Urinary bladder (tissue), 4 donors: ENCODE data around the gene RPS17. TPM values are rescaled to one million over a fixed set of nuclear protein-coding genes. Genes with fewer than 3 reads are reported as not detected.
"Not testable (repeated sequence)": the region's sequence is repeated elsewhere in the genome, so short reads cannot be mapped to it uniquely, and the experiment has no call there.

Source experiments
- DNase-seq: peaks from one replicate; pipeline ENCODE4 v3.0.0-alpha.2; 2015; ENCODE audit errors: extremely low spot score
- H3K27ac ChIP-seq: one replicate; pipeline ENCODE4 v1.5.1; 2013; ENCODE audit warnings: low read depth, mild to moderate bottlenecking, moderate library complexity
- H3K36me3 ChIP-seq: one replicate; pipeline ENCODE4 v1.6.1; 2013; ENCODE audit warnings: mild to moderate bottlenecking, moderate library complexity; ENCODE audit not compliant: insufficient read depth
- H3K4me1 ChIP-seq: one replicate; pipeline ENCODE4 v1.6.1; 2013; ENCODE audit warnings: mild to moderate bottlenecking, moderate library complexity; ENCODE audit not compliant: insufficient read depth
- H3K4me3 ChIP-seq: one replicate; pipeline ENCODE4 v1.5.1; 2013; ENCODE audit warnings: low read depth, low read length
- WGBS: extraction: QIAGEN DNeasy Blood & Tissue Kit; methylation state at CpG from one replicate; pipeline ENCODE4 v1.1.7; 2013; 5-methylcytosine and 5-hydroxymethylcytosine counted together
- polyA plus RNA-seq: library from polyadenylated mRNA; stranded (reverse); fragments of 200-250 nt; gene quantifications from one replicate; pipeline ENCODE4 v1.2.3, GENCODE V29; 2013
- total RNA-seq: library from RNA; depleted of rRNA; stranded (reverse); fragments of >200 nt; gene quantifications from one replicate; pipeline ENCODE4 v1.2.3, GENCODE V29; 2014
- donor health status: healthy with polysubstance abuse.
- donor health status: healthy.

Gene RPS17
- total and polyA plus RNA-seq, 2 donors, result 2,311 to 3,193 TPM

DNA sequence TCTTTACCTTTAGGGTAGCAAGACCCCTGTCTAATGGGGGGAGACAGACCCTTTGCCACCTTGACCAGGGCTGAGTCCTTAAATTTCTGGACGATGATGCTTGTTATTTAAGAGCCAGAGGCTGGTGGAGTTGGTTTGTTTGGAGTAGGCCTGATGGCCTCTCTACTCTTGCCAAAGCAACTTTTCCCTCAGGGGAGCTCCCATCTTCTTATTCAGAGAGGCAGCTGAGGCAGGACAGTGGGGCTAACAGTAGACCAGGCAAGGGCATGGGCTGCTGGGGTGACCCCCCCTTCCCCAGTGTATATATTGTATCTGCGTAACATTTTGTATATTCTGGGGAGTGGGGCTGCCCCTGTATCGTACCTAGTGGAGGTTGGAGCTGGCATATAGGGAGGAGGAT is 10.3 kb downstream of the RPS17 start:
- Histone ChIP-seq H3K4me3 (no peak overlapping the region), H3K4me1 (no peaks in the 10 kb centered on the region), H3K36me3 (no peaks in the 10 kb centered on the region), H3K27ac (no peak overlapping the region)
- no peak for DNase-seq
- 84% methylated on average over 3 of the region's 3 CpGs for WGBS

DNA sequence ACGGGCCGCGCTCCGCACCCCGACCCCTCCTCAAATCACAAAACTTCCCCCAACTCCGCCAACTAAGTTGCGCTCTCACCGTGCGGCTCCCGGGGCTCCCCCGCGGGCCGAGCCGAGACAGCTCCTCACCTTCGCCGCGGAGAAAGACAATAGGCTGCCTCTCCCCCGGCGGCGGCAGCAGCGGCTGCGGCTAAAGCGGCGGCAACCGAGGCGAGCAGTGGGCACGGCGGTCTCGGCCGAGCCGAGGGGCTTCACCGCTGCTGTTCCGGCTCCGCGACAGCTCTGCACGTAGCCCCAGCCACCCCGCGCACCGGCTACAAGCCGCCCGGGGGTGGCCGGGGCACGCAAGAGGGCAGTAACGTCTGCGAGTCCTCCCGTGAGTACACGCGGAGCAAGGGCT is 26.7 kb downstream of the RPS17 start:
- not testable (repeated sequence) for DNase-seq, H3K4me3 ChIP-seq, H3K36me3 ChIP-seq, H3K27ac ChIP-seq, H3K4me1 ChIP-seq
- 0% methylated on average over 8 of the region's 48 CpGs for WGBS

DNA sequence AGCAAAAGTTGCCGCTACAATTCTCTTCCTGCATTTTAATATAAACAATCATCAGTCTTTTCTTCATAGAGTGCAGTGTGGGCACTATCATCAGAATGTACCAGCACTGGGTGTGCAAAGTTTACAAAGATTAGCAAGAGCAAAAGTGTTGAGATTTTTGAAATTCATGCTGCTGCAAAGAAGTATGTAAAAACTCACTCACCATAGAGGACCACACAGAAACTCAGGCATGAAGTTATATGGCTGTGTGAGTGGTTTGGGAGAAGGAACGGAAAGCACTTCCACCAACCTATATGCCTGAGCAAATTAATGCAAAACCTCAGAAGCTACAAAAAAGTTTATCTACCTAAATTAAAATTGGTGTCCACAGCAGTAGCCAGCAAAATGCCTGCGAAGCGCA is 32.6 kb downstream of the RPS17 start:
- 87% methylated on average over 2 of the region's 4 CpGs for WGBS
- not testable (repeated sequence) for H3K27ac ChIP-seq, H3K36me3 ChIP-seq, H3K4me3 ChIP-seq, H3K4me1 ChIP-seq, DNase-seq

DNA sequence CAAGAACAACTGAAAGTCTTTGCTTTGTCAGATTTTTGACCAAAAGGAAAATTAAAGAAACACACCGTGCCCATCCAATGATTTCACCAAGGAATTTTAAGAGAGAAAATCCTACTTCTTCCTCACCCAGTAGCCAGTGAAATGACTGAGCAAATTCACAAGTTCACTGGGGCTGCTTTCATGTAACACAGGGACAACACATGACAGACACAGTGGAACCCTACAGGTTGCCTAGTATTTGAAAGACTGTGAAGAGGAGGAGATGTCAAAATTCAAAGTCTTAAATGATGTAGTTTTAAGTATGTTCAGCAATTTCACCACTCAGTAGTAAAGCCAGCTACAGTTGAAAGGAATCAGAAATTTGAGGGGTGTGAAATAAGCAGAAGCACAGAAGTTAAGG is 33.2 kb downstream of the RPS17 start:
- not testable (repeated sequence) for H3K4me3 ChIP-seq, H3K4me1 ChIP-seq, H3K36me3 ChIP-seq, H3K27ac ChIP-seq, DNase-seq
- WGBS, result 85% methylated on average over 1 of the region's 1 CpG

DNA sequence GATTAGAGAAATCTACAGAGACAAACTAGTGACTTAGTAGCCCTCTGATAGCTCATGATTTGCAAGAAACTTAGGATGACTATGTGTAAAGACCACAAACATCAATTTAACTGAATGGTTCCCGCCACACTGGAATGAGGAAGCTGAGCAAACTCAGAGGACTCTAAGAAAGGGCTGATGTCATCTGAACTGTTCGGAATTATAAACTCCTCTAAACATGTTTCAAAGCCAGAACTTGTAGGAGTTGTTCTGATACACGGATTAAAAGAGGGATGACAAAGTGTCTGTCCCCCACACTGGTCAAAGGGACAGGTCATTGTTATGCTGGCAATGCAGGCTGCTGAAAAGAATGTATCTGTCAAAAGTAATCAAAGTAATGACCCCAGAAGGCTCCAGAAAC is 34.4 kb downstream of the RPS17 start:
- not testable (repeated sequence) for H3K4me3 ChIP-seq, DNase-seq, H3K36me3 ChIP-seq, H3K4me1 ChIP-seq, H3K27ac ChIP-seq
- WGBS, result no CpG with 5 or more reads among the region's 3 CpGs

DNA sequence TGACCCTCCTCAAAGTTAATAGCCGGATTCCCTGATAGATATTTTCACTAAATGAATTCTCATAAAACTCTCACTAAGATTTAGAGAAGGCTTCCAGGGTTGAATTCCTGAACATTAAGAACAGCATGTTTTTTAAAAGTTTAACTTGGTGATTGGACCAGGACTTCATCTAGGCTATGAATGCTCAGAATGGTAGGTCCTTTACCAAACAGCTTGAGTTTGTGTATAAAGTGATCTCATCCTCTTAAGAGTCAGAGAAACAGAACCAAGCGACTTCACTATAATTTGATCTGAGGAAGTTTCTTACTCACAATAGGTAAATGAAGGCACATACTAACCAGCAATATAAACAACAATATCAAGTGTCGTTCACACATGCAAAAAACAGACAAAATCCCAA is 36.2 kb downstream of the RPS17 start:
- WGBS, result 70% methylated on average over 1 of the region's 3 CpGs

DNA sequence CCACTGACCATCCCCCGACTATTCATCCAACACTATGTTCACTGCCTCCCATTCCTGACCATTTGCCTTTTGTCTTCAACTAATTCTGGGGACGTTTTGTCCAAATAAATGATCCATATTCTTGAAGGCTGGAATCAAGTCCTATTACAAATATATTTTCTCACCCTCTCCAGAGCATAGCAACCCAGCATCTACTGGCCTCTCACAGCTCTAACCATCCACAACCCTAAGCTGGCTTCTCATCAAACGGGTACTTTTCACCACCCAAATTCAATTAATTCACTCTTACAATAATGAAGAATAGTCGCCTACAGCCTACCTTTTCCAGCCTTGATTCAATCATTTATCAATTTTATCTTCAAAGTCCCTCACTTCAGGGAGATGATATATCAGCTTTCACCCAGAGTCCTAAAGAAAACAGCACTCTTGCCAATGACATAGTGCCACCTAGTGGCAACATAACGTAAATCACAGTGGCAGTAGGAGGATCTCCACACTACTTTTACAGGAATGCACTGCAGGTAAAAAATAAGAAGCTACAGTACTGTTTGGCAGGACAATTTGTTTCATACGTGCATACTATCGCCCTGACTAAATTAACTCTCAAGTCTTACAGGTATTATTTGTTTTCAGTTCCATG is 37.4 kb downstream of the RPS17 start:
- H3K36me3 ChIP-seq, H3K27ac ChIP-seq, DNase-seq, H3K4me3 ChIP-seq, H3K4me1 ChIP-seq: not testable (repeated sequence)
- WGBS, result 33% methylated on average over 3 of the region's 7 CpGs

More for the DNA sequence above, 36.2 kb downstream of the RPS17 start:
- H3K4me1 ChIP-seq, H3K27ac ChIP-seq, H3K36me3 ChIP-seq, DNase-seq, H3K4me3 ChIP-seq: not testable (repeated sequence)

DNA sequence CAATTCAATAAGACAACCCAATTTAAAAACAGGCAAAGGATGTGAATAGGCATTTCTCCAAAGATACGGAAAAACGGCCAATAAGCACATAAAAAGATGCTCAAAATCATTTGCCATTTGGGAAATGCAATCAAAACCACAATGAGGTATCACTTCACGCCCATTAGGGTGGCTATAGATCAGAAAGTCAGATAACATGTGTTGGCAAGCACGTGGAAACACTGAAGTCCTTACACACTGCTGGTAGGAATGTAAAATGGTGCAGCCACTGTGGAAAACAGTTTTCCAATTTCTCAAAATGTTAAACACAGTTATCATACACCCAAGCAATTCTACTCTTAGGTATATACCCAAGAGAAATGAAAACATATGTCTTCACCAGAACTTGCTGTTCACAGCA is 39.5 kb downstream of the RPS17 start:
- DNase-seq, H3K4me3 ChIP-seq, H3K36me3 ChIP-seq, H3K4me1 ChIP-seq, H3K27ac ChIP-seq: not testable (repeated sequence)
- 60% methylated on average over 4 of the region's 4 CpGs for WGBS

DNA sequence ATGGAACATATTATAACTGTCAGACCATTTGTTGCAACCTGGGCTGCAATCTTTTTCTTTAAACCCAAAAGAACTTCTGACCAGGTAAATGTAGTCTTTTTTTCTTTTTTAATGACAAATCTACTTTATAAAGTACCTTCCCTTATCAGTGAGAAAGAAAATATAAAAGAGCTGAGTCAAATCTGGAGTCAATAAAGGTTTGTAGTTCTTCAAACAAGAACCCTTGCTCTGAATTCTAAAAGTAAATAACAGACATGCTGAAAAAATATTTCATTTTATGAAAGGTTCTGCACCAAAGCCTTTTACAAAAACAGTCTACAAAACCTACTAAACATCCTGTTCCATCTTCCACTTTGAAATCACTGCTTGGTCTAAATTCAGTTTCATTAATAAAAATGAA is 42.3 kb downstream of the RPS17 start:
- H3K36me3 ChIP-seq, H3K27ac ChIP-seq, DNase-seq, H3K4me3 ChIP-seq, H3K4me1 ChIP-seq: not testable (repeated sequence)

DNA sequence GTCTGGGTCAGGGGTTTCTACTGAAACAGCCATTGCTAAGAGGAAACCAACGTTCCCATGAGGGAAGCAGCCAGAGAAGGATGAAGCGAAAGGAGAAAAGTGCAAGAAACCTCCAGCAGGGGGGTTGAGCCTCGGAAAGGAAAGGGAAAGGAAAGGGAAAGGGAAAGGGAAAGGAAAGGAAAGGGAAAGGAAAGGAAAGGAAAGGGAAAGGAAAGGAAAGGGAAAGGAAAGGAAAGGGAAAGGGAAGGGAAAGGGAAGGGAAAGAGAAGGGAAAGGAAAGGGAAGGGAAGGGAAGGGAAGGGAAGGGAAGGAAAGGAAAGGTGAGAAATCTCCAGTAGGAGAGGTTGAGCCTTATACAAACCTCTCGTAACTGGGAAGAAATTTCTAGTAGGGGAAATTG is 52.0 kb downstream of the RPS17 start:
- WGBS, result 69% methylated on average over 4 of the region's 4 CpGs
- not testable (repeated sequence) for H3K36me3 ChIP-seq, H3K4me1 ChIP-seq, H3K4me3 ChIP-seq, H3K27ac ChIP-seq, DNase-seq

DNA sequence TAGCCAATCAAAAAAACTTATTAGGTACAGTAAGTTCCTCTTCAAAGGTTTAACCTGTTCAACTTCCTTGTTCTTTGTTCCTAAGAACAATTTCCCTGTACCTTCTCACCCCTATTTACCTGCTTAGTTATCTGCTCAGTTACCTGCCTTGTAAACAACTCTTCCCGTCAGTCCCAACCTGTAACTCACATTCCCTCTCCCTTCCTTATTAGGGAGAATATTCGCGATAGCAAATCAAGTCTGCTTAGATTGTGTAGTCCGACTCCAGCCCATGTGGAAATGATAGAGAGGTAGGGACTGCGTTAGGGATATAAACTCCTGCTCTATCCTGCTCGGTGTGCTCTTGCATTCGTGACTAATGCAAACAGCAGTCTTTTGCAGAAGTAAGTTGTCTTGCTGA is 53.2 kb downstream of the RPS17 start:
- H3K36me3 ChIP-seq, DNase-seq, H3K4me3 ChIP-seq, H3K27ac ChIP-seq, H3K4me1 ChIP-seq: not testable (repeated sequence)
- WGBS, result 67% methylated on average over 7 of the region's 7 CpGs

Other genes starting within 250 kb of the RPS17 start
- gene GOLGA6L10, start 191.0 kb downstream of the RPS17 start, total RNA-seq, result 2.0 TPM
- gene GOLGA6L10, start 191.0 kb downstream of the RPS17 start, polyA plus RNA-seq, result 1.1 TPM
- 7.3 TPM for gene GOLGA6L9, start 110.6 kb downstream of the RPS17 start, total RNA-seq
- 2.0 TPM for gene GOLGA6L9, start 110.6 kb downstream of the RPS17 start, polyA plus RNA-seq
- 4.7 TPM for gene CPEB1, start 106.9 kb upstream of the RPS17 start, total RNA-seq
- 11.0 TPM for gene CPEB1, start 106.9 kb upstream of the RPS17 start, polyA plus RNA-seq
- 2.0 TPM for gene AP3B2, start 169.4 kb upstream of the RPS17 start, total RNA-seq
- 2.2 TPM for gene AP3B2, start 169.4 kb upstream of the RPS17 start, polyA plus RNA-seq